DND-41 (cell line): ENCODE results near the gene CLSTN2.

Experiments used
- CTCF ChIP-seq: IDR thresholded peaks from 2 replicates; pipeline ENCODE4 v1.5.1; 2012; ENCODE audit warnings: borderline replicate concordance, low read length, moderate library complexity, mild to moderate bottlenecking; ENCODE audit not compliant: poor library complexity, severe bottlenecking; ENCODE audit errors: extremely low read depth
- EZH2 ChIP-seq: IDR thresholded peaks from 3 replicates; pipeline ENCODE4 v1.6.1; 2012; ENCODE audit warnings: borderline replicate concordance, low read depth, mild to moderate bottlenecking, moderate library complexity, low read length, inconsistent platforms; ENCODE audit not compliant: severe bottlenecking

- TF ChIP-seq CTCF (no peak), EZH2 (no peak)
These were observed 4.8 kb downstream of the CLSTN2 start for GRCh38 chr3:139939681-139940190.
